Breast epithelium (tissue), 4 donors: Measurements from ENCODE around the gene ZNF513. TPM values are rescaled to one million over a fixed set of nuclear protein-coding genes. Genes with fewer than 3 reads are reported as not detected.
A peak's percentile ranks its signal among the peaks of the same experiment; 100 is the strongest.

Experiments
- DNase-seq, 2 donors: peaks; one replicate each; pipeline ENCODE4 v3.0.0-alpha.2; 2019; ENCODE audit warnings: low spot score in 2 of 2
- H3K27ac ChIP-seq, 2 donors: fragments of 200-600 bp; sonication (generic) in 1 of 2; one replicate each; pipeline ENCODE4 v1.5.1; 2016 to 2019; ENCODE audit warnings: mild to moderate bottlenecking in 1 of 2
- H3K27me3 ChIP-seq, 2 donors: fragments of 200-600 bp; sonication (generic) in 1 of 2; one replicate each; pipeline versions ENCODE4 v1.5.1 to v1.6.0; 2017 to 2019; ENCODE audit warnings: control low read depth in 1 of 2, mild to moderate bottlenecking in 1 of 2
- H3K36me3 ChIP-seq: fragments of 200-600 bp; one replicate; pipeline ENCODE4 v1.5.1; 2019
- H3K4me1 ChIP-seq, 2 donors: fragments of 200-600 bp; sonication (generic); one replicate each; pipeline ENCODE4 v1.5.1; 2016 to 2019; ENCODE audit warnings: control low read depth in 1 of 2
- H3K4me3 ChIP-seq, 3 donors: fragments of 200-600 bp; sonication (generic); 1 replicate in 2 of 3; 2 replicates in 1 of 3; pipeline ENCODE4 v1.5.1; 2016 to 2019; ENCODE audit warnings: mild to moderate bottlenecking in 3 of 3, moderate library complexity in 2 of 3
- H3K9me3 ChIP-seq, 2 donors: fragments of 200-600 bp; sonication (generic) in 1 of 2; one replicate each; pipeline ENCODE4 v1.5.1; 2016 to 2019; ENCODE audit warnings: control low read depth in 1 of 2
- CTCF ChIP-seq, 3 donors: fragments of 450-650 bp; IDR thresholded peaks; one replicate each; pipeline ENCODE4 v1.5.1; 2016 to 2017; ENCODE audit warnings: antibody characterized with exemption in 3 of 3, mild to moderate bottlenecking in 3 of 3, moderate library complexity in 3 of 3
- POLR2A ChIP-seq: fragments of 450-650 bp; IDR thresholded peaks from one replicate; pipeline ENCODE4 v1.6.1; 2016; ENCODE audit warnings: antibody characterized with exemption, mild to moderate bottlenecking, moderate library complexity
- POLR2AphosphoS5 ChIP-seq, 3 donors: sonication (generic); formaldehyde crosslinking; IDR thresholded peaks; one replicate each; pipeline ENCODE4 v1.6.1; 2017; ENCODE audit warnings: antibody characterized with exemption in 3 of 3
- intact Hi-C: fragments of 100-400 bp; cut with DNase I; formaldehyde crosslinking; loops from one replicate; pipeline ENCODE4 v1.15.1; 2023; ENCODE audit warnings: low total_unique reads
- total RNA-seq, 3 donors: library from RNA; depleted of rRNA; stranded (reverse); fragments of >200 nt; gene quantifications; one replicate each; pipeline ENCODE4 v1.1.0, GENCODE V29; 2016

Gene ZNF513
- total RNA-seq, 3 donors from 2014 or later, result 5.9 to 22.5 (median 15.7) TPM

GRCh38 chr2:27379383-27379835 is 1.1 kb downstream of the ZNF513 start:
- peak overlapping the region; percentile 55 to 80 (median 75) for H3K4me3 ChIP-seq
- peak overlapping the region; percentile 90 to 91 for H3K27ac ChIP-seq
- intact Hi-C loops, result no loop called here
- no peak for TF ChIP-seq POLR2A
- TF ChIP-seq POLR2AphosphoS5 (IDR thresholded peaks at IDR 0.05), result no peak
- TF ChIP-seq CTCF (IDR thresholded peaks at IDR 0.05), result no peak
- no peaks in the 10 kb centered on the region for H3K9me3 ChIP-seq
- no peak for DNase-seq
- no peaks in the 10 kb centered on the region for H3K36me3 ChIP-seq
- H3K4me1 ChIP-seq, result peaks cover 4 to 11% of the 10 kb centered on the region in 2 donors
- no peaks in the 10 kb centered on the region for H3K27me3 ChIP-seq

GRCh38 chr2:27378809-27379290 is 1.7 kb downstream of the ZNF513 start:
- Histone ChIP-seq H3K4me3 (no peak overlapping the region), H3K27ac (no peak overlapping the region), H3K36me3 (no peaks in the 10 kb centered on the region), H3K27me3 (no peaks in the 10 kb centered on the region), H3K9me3 (no peaks in the 10 kb centered on the region), H3K4me1 (peaks cover 4 to 11% of the 10 kb centered on the region in 2 donors)
- TF ChIP-seq POLR2AphosphoS5 (IDR thresholded peaks at IDR 0.05) (no peak), CTCF (IDR thresholded peaks at IDR 0.05) (no peak), POLR2A (no peak)
- intact Hi-C loops, result no loop called here
- DNase-seq, result no peak

GRCh38 chr2:27378096-27378808 is 2.3 kb downstream of the ZNF513 start:
- Histone ChIP-seq H3K9me3 (no peaks in the 10 kb centered on the region), H3K4me3 (no peak overlapping the region), H3K36me3 (no peaks in the 10 kb centered on the region), H3K27ac (no peak overlapping the region), H3K27me3 (no peaks in the 10 kb centered on the region), H3K4me1 (peaks cover 4 to 11% of the 10 kb centered on the region in 2 donors)
- TF ChIP-seq POLR2AphosphoS5 (IDR thresholded peaks at IDR 0.05), result no peak
- no peak for TF ChIP-seq POLR2A
- peak in 1 of 3 donors; percentile 10 for TF ChIP-seq CTCF (IDR thresholded peaks at IDR 0.05)
- intact Hi-C loops, result no loop called here
- no peak for DNase-seq

GRCh38 chr2:27377618-27378095 is 2.9 kb downstream of the ZNF513 start:
- intact Hi-C loops, result no loop called here
- Histone ChIP-seq H3K4me1 (peaks cover 4 to 11% of the 10 kb centered on the region in 2 donors), H3K27ac (no peak overlapping the region), H3K36me3 (no peaks in the 10 kb centered on the region), H3K4me3 (no peak overlapping the region), H3K9me3 (no peaks in the 10 kb centered on the region), H3K27me3 (no peaks in the 10 kb centered on the region)
- no peak for TF ChIP-seq POLR2AphosphoS5 (IDR thresholded peaks at IDR 0.05)
- TF ChIP-seq CTCF (IDR thresholded peaks at IDR 0.05), result no peak
- TF ChIP-seq POLR2A, result no peak
- DNase-seq, result no peak
